Measurements from ENCODE around the gene MAU2.

Gene MAU2

GRCh38 chr19:19306191-19306590 is 14.4 kb upstream of the MAU2 start:
- DNase-seq: no peak

- DNase-seq: no peak
Measured at GRCh38 chr19:19308373-19308772, 12.3 kb upstream of the MAU2 start.

GRCh38 chr19:19315444-19315843 is 5.2 kb upstream of the MAU2 start:
- no peak for DNase-seq

GRCh38 chr19:19316082-19316481 is 4.5 kb upstream of the MAU2 start:
- DNase-seq: no peak

DNA sequence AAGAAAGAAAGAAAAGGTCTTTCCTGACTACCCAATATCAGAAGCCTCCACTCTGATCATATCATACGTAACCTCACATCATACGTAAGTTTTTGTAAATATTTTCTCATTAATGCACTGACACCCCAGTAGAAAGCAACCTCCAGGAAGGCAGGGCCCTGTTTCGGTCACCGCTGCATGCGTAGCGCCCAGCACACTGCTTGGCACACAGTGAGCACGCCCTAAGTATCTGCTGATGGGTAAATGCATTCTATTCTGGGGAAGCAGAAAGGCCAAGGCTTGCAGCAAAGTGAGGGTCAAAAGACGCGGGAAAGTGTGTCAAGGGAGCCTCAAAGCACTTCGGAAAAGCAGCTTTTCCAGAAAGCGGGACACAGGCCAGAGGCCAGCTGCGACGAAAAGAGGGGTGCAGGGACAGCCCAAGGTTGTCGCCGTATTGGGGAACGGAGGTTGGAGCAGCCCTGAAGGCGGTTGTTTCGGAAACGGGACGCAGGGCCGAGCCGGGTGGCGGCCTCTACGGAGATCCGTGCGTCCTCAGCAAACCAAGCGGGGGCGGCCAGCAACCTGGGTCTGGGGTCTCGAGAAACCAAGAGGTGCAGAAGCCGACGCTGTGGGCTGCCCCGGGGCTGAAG is 783 bp upstream of the MAU2 start:
- no peak for DNase-seq

DNA sequence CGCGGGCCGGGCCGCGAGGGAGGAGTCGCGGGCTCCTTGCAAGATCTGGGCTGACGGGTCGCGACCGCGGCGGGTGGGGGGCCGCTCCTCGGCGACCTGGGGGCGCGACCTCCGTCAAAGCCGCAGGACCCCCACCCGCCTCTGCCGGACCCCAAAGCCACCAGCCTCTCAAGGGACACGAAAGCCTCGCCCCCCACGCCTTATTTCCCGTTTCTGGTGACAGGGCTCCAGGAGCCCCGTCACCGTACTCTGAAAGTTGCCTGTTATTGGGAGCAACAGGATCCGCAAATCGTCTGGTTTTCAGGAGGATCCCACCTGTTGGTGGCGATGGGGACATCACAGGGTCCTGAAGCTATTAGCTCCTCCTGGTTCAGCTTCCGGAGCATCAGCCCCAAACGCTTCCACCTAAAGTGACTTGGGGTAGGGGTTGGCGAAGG is 530 bp downstream of the MAU2 start:
- DNase-seq: no peak

GRCh38 chr19:19324059-19324770 is 3.6 kb downstream of the MAU2 start:
- DNase-seq: no peak

- no peak for DNase-seq
Measured at GRCh38 chr19:19327672-19328071, 7.0 kb downstream of the MAU2 start.

DNA sequence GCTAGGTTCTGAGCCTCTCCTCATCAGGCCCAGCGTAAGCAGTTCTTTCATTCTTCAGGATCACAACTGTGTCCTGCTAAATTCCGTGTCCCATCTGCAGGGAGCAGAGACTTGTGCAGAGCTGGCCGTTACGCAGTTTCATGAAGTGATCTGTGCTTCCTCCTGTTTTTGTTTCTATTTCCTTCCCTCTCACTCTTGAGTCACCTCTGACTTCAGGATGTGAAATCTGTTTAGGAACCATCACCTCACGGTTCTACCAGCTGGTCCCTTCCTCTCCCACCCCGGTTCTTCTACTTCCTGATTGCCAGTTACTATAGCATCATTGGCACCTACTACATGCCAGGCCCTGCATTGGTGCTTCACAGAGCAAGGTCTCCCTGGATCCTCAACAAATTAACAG is 8.5 kb downstream of the MAU2 start:
- no peak for DNase-seq

DNA sequence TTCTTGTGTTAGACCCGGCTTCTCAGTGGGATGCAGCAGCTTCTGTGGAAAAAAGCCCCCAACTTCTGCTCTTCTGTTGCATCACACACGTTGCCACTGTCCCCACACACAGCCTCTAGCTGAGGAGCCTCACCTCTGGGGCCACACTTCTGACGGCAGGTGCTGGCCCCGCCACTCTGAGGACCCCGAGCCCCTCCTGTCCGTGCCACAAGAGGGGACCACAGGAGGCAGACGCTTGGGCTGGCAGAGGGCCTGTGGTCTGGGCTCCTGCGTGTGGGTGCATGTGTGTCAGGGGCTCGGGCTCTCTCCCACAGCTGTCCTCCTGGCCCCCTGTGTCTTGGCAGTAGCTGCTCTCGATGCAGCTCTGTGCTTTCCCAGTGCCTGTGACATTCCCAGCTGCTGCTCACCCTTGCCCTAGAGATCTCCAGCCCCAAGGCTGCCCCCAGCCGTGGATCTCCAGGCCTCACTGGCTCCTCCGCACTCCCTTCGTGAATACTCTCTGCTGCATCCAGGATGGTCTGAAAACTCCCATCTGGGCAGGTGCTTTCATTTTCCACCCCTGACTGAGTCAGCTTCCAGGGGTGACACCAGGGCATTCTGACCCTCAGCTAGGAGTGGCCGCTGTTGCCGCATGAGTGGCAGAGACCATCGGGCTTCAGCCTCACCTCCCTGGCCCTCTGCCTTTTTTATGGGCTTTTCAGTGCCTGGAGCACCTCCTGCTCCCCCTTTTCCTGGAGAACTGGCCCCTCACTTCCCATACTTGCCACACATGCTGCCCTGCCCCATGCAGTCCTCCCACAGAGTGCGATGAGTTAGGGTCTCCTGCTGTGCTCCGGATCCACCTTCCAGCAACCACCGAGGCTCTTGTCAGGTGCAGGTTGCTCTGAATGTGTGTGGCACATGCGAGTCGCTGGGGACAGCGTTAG is 13.7 kb downstream of the MAU2 start:
- no peak for DNase-seq

GRCh38 chr19:19334989-19335344 is 14.3 kb downstream of the MAU2 start:
- no peak for DNase-seq

- no peak for DNase-seq
Measured at GRCh38 chr19:19335408-19336158, 15.0 kb downstream of the MAU2 start.

GRCh38 chr19:19336597-19336996 is 16.0 kb downstream of the MAU2 start:
- DNase-seq: no peak

- no peak for DNase-seq
Measured at GRCh38 chr19:19337120-19337519, 16.5 kb downstream of the MAU2 start.

GRCh38 chr19:19338082-19338481 is 17.5 kb downstream of the MAU2 start:
- DNase-seq: no peak

DNA sequence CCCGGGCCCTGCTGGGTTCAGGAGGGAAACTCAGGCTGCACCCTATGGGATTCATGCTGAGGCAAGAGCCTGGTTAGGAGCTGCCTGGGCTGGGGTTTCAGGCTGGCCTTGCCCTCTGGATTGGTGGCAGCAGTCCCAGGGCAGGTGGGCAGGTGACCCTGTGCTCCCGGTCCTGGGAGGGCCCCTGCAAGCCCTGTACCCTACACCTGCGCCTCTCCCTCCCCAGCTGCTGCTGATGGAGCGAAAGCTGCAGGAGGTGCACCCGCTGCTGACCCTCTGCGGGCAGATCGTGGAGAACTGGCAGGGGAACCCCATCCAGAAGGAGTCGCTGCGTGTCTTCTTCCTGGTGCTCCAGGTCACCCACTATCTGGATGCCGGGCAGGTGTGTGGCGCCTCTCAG is 20.4 kb downstream of the MAU2 start:
- no peak for DNase-seq

- DNase-seq: no peak
Measured at GRCh38 chr19:19342086-19343015, 21.7 kb downstream of the MAU2 start.

GRCh38 chr19:19343016-19343362 is 22.4 kb downstream of the MAU2 start:
- DNase-seq: no peak

DNA sequence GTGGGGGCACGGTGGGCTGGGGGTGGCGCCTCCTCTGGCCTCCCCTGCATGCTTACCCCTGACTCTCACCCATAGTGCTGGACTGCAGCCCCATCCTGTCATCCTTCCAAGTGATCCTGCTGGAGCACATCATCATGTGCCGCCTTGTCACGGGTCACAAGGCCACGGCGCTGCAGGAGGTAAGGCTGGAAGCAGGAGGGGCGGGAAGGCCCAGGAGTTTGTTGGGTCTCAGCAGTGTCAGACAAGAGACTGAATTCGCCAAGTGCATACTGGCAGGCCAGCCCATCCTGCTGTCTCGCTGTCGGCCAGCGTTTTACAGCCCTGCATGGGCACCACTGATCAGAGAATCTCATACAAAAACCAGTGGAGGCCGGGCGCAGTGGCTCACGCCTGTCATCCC is 23.1 kb downstream of the MAU2 start:
- DNase-seq: no peak

- no peak for DNase-seq
Measured at GRCh38 chr19:19345232-19345631, 24.6 kb downstream of the MAU2 start.

DNA sequence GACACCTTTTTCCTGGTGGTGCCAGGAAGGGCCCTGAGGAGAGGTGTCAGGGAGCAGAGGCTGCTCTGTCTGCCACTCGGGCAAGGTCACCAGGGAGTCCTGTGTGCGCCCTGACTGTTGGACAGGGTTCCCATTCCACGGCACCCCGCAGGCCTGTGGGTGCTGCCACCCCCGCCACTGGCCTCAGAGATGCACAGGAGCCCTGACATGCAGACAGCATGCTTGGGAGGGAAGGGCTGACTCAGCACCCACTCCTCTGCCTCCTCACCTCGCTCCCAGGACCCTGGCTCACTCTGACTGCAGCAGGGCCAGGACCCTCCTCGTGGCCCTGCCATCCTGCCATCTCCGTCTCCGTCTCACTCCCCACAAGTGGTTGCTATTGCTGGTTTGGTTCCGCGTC is 25.3 kb downstream of the MAU2 start:
- DNase-seq: no peak
